DMS153 (cell line): ENCODE data around the gene SEC24C.
"Not testable (repeated sequence)": the region's sequence is repeated elsewhere in the genome, so short reads cannot be mapped to it uniquely, and the experiment has no call there.

Experiments used
- DNase-seq: peaks from one replicate; lab custom pipeline; 2025; lab: John Stamatoyannopoulos, UW

Gene SEC24C

DNA sequence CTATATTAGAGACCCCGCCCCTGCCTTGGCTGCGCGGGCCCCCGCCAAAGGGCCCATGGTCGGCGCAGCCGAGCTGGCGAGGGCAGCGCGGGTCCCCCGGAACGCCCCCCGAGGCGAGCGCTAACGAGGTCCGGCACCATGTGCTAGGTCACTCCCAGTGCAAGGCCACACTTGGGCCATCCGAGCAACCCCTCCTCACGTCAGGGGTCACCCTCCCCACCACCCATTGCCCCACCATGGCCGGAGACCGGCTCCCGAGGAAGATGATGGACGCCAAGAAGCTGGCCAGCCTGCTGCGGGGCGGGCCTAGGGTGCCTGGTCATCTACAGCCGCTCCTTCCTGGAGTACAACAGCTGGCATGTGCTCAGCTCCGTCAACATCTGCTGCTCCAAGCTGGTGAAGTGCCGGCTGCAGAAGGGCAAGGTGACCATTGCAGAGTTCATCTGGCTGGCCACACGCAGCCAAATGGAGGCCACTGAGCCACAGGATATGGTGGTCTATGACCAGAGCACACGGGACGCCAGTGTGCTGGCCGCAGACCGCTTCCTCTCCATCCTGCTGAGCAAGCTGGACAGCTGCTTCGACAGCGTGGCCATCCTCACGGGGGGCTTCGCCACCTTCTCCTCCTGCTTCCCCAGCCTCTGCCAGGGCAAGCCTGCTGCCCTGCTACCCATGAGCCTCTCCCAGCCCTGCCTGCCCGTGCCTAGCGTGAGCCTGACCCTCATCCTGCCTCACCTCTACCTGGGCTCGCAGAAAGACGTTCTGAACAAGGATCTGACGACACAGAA, 12.4 kb upstream of the SEC24C start:
- DNase-seq, result no peak

DNA sequence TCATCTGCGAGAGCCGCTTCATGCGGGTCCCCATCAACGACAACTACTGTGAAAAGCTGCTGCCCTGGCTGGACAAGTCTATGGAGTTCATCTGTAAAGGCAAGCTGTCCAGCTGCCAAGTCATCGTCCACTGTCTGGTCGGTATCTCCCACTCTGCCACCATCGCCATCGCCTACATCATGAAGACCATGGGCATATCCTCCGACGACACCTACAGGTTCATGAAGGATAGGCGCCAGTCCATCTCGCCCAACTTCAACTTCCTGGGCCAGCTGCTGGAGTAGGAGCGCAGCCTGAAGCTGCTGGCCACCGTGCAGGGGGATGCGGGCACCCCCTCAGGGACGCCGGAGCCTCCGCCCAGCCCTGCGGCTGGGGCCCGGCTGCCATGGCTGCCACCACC, 11.7 kb upstream of the SEC24C start:
- no peak for DNase-seq

DNA sequence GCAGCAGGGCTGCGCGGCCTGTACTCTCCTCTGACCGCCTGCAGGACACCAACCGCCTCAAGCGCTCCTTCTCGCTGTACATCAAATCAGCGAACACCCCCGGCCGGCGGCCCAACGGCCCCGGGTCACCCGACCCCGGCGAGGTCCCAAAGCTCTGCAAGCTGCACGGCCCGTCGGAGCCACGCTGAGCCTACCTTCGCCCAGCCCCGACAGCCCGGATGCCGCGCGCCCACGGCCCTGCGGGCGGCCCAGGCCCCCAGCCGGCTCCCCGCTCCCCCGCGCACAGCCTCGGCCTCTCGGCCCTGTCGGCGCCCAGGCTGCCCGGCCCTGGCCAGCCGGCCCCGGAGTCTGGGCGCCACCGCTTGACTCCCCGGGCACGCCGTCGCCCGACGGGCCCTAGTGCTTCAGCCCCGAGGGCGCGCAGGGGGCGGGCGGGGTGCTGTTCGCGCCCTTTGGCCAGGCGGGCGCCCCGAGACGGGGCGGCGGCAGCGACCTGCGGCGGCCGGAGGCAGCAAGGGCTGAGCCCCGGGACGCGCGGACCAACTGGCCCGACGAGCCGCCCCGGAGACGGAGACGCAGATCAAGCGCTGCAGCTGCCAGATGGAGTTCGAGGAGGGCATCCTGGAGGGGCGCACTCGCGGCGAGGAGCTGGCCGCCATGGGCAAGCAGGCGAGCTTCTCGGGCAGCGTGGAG, 11.1 kb upstream of the SEC24C start:
- DNase-seq, result no peak

DNA sequence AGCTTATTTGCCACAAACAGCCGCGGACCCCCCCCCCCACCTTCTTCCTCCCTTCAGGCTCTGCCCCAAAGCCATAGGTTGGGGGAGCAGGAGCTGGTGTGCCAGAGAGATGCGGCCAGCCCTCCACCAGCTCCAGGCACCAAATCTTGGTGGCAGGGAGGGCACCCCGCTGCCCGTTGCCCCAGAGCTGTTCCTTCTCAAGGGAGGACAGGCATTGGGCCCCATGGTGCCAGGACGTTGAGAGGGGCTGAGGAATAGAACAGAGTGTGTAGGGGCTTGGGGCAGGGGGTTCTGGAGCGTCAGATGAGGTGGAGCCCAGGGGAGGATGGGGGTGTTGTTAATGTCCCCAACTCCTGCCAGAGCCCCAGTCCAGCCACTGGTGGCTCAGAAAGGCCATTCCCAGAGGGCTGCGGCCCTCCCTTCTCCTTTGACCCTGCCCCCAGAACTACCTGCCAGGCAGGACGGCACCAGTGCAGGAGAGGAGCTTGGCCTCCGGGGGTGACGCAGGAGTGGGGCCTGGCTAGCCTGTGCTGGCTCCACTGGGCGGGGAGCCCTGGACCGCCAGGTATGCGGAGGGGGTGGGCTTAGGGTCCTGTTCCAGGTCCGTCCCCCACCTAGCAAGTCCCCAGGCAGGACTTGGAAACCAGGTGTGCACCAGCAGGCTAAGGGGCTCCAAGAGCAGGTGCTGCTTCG, 10.0 kb upstream of the SEC24C start:
- DNase-seq, result no peak

DNA sequence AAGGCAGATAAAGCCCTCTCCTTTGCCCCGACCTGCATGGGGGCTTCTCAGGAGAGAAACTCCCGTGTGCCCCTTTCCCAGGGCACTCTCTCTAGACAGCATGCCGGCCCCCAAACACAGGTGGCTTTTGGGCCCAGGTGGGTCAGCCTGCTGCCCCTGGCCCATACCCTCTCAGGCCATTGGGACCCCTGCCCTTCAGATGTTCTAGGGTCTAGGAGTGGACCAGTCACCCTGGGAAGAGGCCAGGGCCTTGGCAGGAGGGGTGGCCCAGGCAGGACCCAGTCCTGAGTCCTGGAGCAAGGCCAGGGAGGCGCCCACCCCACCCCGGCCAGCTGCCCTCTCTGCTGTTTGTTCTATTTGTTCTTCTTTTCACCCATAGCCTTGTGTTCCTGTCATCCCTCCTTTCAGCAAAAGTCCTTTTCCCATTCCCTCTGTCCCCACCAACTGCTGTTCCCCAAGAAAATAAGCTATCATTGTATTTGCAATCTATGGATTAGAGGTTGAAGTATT, 9.3 kb upstream of the SEC24C start:
- no peak for DNase-seq

DNA sequence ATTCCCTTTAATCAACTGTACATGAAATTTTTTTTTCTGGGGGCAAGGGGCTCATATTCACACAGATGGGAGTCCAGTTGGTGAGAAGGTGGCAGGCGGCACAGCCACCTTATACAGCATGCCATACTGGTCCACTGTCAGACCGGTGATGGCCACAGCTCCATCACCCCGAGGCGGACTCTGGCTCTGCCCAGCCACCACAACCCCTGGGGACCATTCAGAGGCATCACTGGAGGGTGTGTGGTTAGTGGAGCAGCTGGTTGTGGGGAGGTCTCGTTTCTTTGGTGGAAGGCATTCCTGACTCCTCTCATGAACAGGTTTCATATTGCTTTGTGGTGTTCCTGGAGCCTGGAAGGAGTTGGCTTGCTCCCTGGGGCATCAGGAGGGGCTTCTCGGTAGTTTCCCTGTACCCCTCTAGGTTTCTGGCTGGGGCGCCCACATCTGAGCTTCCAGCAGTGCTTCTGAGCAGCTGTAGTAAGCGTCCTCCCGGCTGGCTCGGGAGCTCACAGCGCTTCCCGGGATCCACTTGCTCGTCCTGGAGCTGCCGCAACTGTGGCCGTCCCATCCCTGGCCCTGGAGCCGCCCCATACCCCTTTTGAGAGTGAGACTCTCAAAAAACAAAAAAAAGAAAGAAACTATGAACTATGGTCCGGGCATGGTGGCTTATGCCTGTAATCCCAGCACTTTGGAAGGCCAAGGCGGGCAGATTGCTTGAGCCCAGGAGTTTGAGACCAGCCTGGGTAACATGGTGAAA, 3.5 kb upstream of the SEC24C start:
- DNase-seq, result not testable (repeated sequence)

DNA sequence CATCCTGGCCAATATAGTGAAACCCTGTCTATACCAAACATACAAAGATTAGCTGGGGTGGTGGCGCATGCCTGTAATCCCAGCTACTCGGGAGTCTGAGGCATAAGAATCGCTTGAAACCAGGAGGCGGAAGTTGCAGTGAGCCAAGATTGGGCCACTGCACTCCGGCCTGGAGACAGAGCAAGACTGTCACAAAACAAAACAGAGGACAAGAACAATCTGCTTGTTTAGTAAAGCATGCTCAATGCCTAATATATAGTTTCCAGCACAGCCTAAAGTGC, 1.8 kb upstream of the SEC24C start:
- DNase-seq, result no peak

DNA sequence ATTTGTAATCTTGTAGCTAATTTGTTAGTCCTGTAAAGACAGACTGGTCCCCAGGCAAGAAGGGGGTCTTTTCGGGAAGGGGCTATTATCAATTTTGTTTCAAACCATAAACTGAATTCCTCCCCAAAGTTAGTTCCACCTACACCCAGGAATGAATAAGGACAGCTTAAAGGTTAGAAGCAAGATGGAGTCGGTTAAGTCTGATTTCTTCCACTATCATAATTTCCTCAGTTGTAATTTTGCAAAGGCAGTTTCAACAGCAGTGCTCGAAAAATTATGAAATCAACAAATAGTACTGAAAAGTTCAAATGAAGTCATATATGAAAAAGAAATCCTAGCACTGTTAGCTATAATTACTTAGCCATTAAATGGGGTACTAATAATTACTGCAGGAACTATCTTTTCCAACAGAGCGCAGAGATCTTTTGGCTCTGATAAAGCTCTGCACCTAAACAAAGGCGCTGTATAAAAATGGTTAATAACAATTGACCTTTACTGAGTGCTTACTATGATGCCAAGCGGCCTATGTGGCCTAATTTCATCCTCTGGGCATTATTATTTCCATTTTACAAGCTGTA, 756 bp upstream of the SEC24C start:
- no peak for DNase-seq

DNA sequence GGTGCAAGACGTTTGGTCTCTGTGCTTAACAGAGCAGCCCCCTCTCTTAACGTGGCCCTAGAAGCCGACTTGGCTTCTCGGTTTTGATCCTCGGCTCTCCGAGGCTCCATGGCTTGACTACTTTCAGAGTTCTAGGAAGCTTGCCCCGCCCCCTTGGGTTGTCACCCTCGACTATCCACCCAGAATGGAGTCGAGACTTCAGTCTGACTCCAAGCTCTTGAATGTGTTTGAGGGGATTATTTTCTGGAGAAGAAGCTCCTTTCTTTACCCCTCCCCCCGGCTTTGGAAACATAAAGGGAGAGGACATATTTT, 448 bp downstream of the SEC24C start:
- DNase-seq, result no peak

DNA sequence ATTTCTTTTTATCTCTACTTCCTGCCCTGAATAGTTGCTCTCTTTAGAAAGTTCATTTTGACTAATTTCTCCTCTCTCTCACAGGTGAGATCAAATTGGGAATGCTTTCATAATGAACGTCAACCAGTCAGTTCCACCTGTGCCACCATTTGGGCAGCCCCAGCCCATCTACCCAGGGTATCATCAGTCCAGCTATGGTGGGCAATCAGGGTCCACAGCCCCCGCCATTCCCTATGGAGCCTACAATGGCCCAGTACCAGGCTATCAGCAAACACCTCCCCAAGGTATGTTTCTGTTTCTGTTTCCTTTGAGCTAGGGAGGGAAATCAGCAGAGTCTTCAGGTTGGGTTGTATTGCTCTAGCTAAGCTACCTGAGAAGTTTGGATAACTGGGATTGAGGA, 2.5 kb downstream of the SEC24C start:
- no peak for DNase-seq

DNA sequence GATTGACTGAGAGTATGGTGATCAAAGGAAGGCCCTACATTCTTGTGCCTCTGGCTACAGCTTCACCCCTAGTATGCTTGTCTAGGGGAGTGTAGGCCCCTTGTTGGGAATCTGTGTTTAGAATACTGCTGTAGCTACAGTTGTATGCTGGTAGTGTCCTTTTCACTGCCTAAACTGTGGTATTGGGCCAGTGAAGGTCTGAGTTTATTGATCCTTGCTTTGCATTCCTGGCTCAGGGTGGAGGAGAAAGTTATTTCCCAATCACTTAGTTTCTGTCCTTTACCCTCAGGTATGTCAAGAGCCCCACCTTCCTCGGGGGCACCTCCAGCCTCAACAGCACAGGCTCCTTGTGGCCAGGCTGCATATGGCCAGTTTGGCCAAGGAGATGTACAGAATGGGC, 6.6 kb downstream of the SEC24C start:
- DNase-seq, result no peak

DNA sequence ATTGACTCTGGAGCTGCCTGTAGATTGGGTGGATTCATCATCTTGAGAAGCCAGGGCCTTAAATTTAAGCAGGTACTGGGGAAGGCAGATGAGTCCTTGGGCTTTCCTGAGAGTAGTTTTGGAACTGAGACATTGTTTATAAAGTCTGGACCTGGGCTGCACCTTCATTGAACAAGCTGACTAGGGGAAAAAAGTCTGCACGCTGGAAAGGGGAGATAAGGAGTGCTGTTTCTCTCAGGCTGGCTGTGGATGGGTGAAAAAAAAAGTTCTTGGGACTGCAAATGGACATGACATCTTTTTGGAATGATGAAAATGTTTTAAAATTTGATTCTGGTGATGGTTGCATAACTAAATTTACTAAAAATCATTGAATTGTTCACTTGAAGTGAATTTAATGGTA, 12.0 kb downstream of the SEC24C start:
- no peak for DNase-seq

DNA sequence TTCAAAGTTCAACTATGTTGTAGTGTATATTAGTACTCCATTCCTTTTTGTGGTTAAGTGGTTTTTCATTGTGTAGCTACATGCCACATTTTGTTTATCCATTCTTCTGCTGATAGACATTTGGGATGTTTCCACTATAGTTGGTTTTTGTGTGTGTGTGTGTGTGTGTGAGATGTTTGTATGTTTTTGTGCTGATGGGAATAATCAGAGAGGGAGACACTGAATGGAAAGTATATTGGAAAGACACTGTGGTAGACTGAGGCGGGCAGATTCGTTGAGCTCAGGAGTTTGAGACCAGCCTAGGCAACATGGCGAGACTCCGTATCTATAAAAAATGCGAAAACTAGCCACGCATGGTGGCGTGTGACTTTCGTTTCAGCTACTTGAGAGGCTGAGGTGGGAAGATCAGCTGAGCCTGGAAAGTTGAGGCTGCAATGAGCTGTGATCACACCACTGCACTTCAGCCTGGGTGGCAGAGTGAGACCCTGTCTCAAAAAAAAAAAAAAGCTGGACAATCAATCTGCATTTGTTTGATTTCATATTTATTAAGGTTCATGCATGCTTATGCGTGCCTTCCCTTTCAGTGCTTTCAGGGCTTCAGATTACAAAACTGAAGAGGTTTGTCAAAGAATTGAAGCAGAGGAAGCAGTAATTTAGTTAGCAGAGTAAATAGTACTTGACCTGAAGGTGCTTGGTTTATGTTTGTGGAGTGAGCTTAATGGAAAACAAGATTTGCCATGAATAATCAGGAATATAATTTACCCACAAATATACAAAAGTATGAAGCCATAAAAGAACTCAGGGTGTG, 14.7 kb downstream of the SEC24C start:
- peak; percentile 73 for DNase-seq

DNA sequence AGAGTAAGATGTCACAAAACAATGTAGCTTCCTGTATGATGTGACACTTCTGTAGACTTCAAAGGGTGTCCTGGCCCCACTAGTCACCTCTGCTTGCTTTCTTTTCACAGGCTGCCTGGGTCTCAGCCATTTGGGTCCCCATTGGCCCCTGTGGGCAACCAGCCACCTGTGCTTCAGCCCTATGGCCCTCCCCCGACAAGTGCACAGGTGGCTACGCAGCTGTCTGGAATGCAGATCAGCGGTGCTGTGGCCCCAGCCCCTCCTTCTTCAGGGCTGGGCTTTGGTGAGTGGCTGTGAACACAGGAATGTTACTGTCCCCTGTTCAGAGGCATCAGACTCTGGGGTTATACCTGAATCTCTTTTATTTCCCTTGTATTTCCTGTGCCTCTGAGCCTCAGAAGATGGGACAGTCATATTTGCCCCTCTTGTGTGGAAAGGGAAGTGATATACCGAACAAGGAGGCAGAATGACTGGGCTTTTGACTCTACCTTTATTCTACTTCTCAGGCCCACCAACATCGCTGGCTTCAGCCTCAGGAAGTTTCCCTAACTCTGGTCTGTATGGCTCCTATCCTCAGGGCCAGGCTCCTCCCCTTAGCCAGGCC, 15.4 kb downstream of the SEC24C start:
- DNase-seq, result peak; percentile 64

DNA sequence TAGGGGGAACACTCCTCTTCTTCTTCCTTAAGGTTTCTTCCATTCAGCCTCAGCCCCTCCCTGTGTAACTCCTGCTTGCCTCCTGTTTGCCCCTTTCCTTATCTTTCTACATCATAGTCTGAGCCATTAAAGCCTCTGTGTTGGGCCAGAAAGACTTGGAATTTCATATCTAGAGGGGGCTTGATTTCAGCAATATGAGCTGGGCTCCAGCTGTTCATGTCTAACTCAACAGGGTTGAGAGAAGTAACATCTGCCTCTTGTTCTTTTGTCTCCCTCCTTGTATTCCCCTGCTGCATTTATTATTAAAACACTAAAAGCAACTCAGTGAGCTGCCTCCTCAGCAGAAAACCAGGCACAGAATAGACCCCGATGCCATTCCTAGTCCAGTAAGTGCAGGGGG, 17.6 kb downstream of the SEC24C start:
- no peak for DNase-seq

DNA sequence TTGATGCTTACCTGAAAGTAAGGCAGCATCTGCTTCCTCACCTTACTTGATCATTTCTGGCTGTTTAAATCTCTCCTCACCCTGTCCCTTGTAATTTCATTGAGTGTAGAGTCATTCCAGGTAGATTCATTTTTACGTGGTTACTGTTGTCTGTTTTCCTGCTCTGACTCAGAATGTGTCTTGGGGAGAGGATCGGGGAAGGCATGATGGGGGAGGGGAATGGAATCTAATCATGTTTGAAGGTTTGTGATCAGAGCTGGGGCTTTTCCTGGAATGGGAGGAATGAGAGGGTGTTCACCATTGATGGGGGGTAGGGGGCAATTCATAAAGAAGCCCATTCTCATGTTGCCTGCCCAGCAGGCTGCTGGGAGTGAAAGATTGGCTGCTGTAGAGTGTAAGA, 18.7 kb downstream of the SEC24C start:
- no peak for DNase-seq

DNA sequence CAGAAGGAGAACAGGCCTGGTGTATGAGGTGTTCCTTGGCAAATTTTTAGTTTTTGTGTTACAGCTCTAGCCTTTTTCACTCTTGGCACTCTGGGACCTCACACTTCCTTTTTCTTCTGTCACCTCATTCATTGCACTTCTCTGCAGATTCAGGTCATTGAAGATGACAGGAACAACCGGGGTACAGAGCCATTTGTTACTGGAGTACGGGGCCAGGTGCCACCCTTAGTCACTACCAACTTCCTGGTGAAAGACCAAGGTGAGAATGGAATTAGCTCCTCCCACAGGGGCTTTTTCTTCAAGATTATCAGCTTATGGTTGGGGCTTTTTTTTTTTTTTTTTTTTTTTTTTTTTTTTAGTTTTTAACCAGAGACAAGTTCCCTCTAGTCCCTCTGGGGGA, 19.2 kb downstream of the SEC24C start:
- DNase-seq, result no peak

DNA sequence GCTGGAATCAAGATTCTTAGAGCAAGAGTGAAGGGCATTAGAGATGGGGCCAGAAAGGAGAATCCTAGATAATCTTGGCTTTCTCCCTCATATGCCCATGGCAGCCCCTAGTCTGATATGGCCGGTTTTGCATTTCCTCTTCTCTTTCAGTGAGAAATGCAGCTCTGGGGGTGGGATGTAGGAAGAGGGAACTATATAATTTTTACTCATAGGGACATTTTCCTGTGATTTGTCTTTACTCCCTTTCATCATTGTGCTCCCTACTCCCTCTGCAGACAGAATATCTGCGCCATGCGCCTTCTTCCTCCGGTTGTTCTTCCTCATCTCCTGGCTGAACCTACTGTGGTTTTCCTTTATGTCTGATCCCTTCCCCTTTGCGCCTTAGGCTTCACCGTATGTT, 20.9 kb downstream of the SEC24C start:
- DNase-seq, result no peak

DNA sequence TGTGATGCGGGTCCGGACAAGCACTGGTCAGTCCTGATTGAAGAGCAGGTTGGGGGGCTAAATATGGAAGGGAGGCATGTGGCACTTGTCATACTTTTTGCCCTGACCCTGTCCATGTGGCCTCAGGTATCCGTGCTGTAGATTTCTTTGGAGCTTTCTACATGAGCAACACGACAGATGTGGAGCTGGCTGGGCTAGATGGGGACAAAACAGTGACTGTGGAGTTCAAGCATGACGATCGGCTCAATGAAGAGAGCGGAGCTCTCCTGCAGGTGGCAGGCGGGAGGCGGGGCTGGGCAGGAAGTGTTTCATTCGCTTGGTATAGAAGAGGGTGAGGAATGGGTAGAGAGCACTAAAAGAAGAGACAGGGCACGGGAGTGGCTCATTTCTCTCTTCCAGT, 24.7 kb downstream of the SEC24C start:
- peak; percentile 19 for DNase-seq

DNA sequence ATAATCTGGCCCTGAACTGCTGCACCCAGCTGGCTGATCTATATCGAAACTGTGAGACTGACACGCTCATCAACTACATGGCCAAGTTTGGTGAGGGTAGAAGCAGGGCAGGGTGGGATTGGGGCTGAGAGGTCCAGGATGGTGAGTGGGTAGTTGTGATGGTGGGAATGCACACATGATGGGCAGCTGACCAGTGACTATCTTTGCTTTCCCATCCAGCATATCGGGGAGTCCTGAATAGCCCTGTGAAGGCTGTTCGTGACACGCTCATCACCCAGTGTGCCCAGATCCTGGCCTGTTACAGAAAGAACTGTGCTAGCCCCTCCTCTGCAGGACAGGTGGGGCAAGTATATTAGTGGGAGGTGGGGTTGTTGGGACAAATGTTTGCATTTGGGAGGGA, 25.2 kb downstream of the SEC24C start:
- DNase-seq, result no peak

DNA sequence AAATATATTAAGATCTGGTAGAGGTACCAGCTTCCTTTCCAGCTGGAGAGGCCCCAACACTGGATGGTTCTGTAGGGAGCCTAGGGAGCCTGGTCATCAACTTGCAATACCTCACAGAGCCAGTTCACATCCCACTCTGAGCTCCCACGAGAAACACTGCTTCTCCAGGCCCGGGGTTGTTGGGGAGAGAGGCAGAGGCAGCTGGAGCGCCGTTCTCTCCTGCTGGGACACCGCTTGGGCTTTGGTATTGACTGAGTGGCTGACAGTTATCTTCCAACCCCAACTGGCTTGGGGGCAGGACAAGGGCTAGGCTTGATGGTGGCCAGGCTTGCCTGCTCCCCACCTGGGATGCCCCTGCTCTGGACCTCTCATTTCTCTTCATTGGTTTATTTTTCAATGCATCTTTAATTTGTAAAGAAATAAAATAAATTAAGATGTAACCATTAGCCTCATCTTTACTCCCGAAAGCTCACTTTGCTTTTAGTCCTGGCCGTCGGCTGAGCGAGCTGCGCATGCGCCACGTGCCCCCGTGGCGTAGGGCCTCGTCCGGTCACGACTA, 27.6 kb downstream of the SEC24C start:
- peak; percentile 4 for DNase-seq
